Dendritic cell treated with granulocyte-macrophage colony-stimulating factor and Interleukin-4, amounts not matched to agents 40 ng/mL and 50 ng/mL, for 4 days (primary cell): ENCODE data around the gene GRIN1.

ENCODE experiments used
- H3K27ac Mint-ChIP-seq: one replicate; pipeline ENCODE4 v1.8.0; 2022; ENCODE audit warnings: mild to moderate bottlenecking, mixed read lengths
- H3K27me3 Mint-ChIP-seq: one replicate; pipeline ENCODE4 v1.8.0; 2022; ENCODE audit warnings: mild to moderate bottlenecking, mixed read lengths
- H3K36me3 Mint-ChIP-seq: one replicate; pipeline ENCODE4 v1.8.0; 2022; ENCODE audit warnings: low read depth, mixed read lengths
- H3K4me1 Mint-ChIP-seq: one replicate; pipeline ENCODE4 v1.8.0; 2022; ENCODE audit warnings: low read depth, mixed read lengths
- H3K4me3 Mint-ChIP-seq: one replicate; pipeline ENCODE4 v1.8.0; 2022; ENCODE audit warnings: mild to moderate bottlenecking, moderate library complexity, mixed read lengths
- H3K9me3 Mint-ChIP-seq: one replicate; pipeline ENCODE4 v1.8.0; 2022; ENCODE audit warnings: mixed read lengths
- intact Hi-C: fragments of 100-400 bp; cut with micrococcal nuclease; formaldehyde crosslinking; loops from one replicate; pipeline ENCODE4 v1.15.0; 2022

The GRIN1 gene

DNA sequence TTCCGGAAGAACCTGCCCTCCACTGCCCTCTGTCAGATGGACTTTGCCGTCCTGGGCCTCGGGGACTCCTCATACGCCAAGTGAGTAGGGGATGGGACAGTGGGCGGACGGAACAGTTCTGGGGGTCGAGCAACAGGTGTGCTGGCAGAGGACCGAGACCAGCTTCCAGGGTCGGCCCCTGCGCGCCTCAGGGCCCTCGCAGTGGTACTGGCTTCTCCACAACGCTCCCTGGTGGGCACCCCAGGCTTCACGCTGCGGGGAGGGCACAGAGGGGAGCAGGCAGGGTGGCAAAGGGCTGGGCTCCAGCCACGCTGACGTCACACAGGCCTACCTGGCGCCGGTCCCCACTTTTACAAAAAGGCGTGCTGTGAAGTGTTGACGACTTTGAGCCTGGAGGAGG, 73.6 kb downstream of the GRIN1 start:
- Mint-ChIP-seq H3K4me1 (peaks cover 23% of the 10 kb centered on the region), H3K4me3 (no peak overlapping the region), H3K27me3 (no peaks in the 10 kb centered on the region), H3K9me3 (no peaks in the 10 kb centered on the region), H3K27ac (no peak overlapping the region), H3K36me3 (peaks cover 90% of the 10 kb centered on the region)
- intact Hi-C loops, result no loop called here

DNA sequence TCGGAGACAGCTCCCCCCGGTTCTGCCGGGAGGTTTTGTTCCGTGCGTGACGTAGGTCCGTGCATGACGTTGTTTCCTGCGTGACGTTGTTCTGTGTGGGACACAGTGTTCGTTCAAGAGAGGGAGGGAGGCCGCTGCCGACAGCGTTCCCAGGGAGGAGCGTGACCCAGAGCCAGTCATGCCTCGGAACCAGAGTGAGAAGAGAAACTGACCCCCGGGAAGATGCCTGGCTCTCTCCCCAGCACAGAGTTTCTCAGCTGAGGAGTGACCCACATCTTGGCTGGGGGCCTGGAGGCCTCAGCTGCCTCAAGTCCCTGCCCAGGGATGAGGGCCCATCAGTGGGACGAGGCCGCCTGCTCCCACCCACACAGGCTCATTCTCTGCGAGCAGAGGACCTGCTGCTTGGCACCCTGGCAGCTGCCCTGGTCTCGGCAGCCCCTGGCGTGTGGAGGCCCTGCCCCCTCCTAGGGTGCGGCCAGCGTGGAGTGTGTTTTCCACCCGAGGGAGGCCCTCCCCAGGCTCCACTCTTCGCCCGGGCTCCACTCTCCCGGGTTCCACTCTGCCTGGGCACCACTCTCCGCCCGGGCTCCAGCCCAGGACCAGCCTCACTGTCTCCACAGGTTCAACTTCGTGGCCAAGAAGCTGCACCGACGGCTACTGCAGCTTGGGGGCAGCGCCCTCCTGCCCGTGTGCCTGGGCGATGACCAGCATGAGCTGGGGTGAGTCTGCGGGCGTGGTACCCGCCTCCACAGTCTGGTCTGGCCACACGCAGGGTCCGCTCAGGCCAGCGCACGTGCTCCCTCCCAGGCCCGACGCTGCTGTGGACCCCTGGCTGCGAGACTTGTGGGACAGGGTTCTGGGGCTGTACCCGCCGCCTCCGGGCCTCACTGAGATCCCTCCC, 74.5 kb downstream of the GRIN1 start:
- H3K36me3 Mint-ChIP-seq, result peaks cover 87% of the 10 kb centered on the region
- no peak overlapping the region for H3K4me3 Mint-ChIP-seq

DNA sequence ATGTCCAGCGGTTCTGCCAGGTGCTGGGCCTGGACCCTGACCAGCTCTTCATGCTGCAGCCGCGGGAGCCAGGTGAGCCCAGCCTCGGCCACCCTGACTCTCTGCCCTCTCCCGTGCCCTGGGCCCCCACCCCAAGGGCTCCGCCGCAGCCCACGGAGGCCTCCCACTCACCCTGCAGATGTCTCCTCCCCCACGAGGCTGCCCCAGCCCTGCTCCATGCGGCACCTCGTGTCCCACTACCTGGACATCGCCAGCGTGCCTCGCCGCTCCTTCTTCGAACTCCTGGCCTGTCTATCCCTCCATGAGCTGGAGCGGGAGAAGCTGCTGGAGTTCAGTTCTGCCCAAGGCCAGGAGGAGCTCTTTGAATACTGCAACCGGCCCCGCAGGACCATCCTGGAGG, 75.7 kb downstream of the GRIN1 start:
- Mint-ChIP-seq H3K9me3 (no peaks in the 10 kb centered on the region), H3K36me3 (peaks cover 75% of the 10 kb centered on the region), H3K4me1 (peaks cover 36% of the 10 kb centered on the region), H3K27me3 (no peaks in the 10 kb centered on the region), H3K4me3 (no peak overlapping the region), H3K27ac (no peak overlapping the region)
- intact Hi-C loops, result no loop called here

More for the DNA sequence above, 74.5 kb downstream of the GRIN1 start:
- Mint-ChIP-seq H3K9me3 (no peaks in the 10 kb centered on the region), H3K27me3 (no peaks in the 10 kb centered on the region), H3K4me1 (peaks cover 29% of the 10 kb centered on the region), H3K27ac (no peak overlapping the region)
- intact Hi-C loops, result no loop called here

DNA sequence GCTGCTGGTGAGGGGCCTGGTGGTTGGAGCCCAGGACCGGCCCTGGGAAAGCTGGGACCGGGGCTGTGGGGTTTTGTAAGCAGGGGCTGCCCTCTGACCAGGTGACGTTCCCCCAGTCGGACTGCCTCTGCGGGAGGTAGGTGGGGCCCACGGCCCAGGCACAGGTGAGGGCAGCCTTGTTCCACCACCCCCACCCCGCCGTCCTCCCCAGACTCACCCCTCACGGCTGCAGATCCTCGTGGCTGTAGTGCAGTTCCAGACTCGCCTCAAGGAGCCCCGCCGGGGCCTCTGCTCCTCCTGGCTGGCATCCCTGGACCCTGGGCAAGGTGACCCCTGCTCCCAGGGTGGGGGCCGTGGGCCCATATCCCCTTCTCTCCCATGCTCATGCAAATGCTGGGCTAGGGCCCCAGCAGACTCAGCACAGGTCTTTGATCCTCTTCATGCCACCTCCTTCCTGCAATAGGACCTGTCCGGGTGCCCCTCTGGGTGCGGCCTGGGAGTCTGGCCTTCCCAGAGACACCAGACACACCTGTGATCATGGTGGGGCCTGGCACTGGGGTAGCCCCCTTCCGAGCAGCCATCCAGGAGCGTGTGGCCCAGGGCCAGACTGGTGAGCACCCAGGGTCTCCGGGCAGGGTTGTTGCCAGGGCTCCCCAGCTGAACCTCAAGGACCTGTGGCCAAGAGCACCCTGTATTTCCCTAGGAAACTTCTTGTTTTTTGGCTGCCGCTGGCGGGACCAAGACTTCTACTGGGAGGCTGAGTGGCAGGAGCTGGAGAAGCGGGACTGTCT, 76.4 kb downstream of the GRIN1 start:
- no peaks in the 10 kb centered on the region for H3K9me3 Mint-ChIP-seq
- peaks cover 36% of the 10 kb centered on the region for H3K4me1 Mint-ChIP-seq
- H3K36me3 Mint-ChIP-seq, result peaks cover 67% of the 10 kb centered on the region
- intact Hi-C loops, result no loop called here
- no peak overlapping the region for H3K4me3 Mint-ChIP-seq
- peaks cover 6% of the 10 kb centered on the region for H3K27me3 Mint-ChIP-seq
- H3K27ac Mint-ChIP-seq, result peak overlapping the region; percentile 60

DNA sequence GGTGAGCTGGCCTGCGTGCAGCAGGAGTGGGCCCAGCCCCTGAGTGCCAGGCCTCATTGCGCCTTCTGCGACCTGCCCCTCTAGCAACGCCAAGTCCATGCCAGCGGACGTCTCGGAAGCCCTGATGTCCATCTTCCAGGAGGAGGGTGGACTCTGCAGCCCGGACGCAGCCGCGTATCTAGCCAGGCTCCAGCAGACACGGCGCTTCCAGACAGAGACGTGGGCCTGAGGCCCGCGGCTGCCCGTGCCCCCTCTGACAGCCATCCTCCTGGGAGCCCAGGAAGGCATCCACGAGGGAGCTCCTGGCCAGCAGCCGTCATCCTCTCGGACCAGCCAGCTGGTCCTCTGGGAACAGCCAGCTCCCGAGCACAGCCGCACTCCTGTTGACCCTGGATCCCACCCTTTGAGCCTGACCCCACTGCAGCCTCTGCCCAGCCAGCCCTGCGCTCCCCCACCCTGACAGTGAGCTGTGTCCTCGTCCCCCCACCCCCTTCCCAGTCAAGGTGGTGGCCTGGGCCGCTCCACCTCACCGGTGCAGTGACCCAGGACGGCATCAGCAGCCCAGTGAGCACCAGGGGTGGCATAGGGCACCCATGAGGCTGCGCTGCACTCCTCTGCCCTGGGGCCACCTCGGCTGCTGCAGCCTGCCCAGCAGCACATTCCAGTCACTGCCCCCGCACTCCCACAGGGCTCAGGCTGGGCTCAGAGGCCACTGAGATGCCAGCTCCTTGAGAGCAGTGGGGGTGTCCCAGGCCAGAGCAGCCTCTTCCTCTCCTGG, 77.4 kb downstream of the GRIN1 start:
- Mint-ChIP-seq H3K9me3 (no peaks in the 10 kb centered on the region), H3K27me3 (peaks cover 13% of the 10 kb centered on the region), H3K36me3 (peaks cover 57% of the 10 kb centered on the region), H3K27ac (no peak overlapping the region), H3K4me1 (peaks cover 35% of the 10 kb centered on the region), H3K4me3 (no peak overlapping the region)
- intact Hi-C loops, result no loop called here

DNA sequence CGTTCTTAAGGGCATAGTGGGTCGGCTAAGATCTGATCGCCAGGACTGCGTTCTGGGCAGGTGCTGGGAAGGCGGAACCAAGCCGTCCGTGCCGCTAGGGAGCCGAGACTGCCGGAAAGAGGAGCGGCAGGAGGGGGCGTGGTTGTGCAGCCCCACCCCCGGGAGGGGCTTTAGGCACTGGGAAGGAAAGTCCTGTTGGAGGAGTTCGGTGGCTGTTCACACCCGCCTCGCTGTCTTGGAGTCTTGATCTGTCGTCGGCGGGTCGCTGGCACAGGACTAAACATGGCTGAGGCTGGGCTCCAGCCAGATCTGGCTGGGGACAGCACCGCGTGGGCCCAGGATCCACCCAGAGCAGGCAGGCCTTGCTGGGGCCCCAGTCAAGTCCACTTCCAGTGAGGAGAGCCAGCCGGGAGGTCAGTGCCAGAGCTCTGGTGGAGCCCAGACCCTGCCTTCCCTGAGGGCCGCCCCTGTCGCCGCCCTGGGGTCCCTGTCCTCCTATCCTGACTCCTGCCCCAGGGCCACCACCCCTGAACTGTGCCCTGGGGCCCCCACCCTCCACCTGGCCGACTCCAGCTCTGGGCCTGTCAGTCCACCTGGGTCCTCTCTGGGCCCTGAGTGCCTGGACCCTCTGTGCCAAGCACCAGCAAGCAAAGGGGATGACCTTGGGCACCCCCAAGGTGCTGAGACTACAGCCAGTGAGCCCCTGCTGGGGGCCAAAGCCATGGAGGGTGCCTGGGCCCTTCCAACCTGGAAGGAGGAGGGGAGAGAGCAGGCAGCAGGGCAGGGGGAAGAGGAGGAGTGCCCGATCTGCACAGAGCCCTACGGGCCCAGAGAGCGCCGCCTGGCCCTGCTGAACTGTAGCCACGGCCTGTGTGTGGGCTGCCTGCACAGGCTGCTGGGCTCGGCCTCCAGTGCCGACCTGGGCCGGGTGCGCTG, 78.6 kb downstream of the GRIN1 start:
- peaks cover 32% of the 10 kb centered on the region for H3K4me1 Mint-ChIP-seq
- peak overlapping the region; percentile 51 for H3K27ac Mint-ChIP-seq
- peak overlapping the region; percentile 28 for H3K4me3 Mint-ChIP-seq
- no peaks in the 10 kb centered on the region for H3K9me3 Mint-ChIP-seq
- H3K27me3 Mint-ChIP-seq, result peaks cover 14% of the 10 kb centered on the region
- peaks cover 55% of the 10 kb centered on the region for H3K36me3 Mint-ChIP-seq
- intact Hi-C loops, result no loop called here

DNA sequence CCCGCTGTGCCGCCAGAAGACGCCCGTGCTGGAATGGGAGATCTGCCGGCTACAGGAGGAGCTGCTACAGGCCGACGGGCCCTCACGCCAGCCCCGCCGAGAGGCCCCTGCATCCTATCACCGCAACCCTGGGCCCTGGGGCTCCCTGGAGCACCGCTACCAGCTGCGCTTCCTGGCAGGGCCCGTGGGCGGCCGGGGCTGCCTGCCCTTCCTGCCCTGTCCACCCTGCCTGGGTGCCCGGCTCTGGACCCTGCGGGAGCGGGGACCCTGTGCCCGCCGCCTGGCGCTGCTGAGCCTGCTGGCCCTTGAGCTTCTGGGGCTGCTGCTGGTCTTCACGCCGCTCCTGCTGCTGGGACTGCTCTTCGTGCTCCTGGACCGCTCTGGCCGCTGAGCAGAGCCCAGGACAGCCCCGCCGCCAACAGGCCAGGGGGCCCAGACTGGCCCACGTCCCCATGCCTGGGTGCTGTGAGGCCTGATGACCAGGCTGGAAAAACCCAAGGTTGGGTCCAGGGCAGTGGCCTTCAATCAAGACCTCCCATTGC, 79.3 kb downstream of the GRIN1 start:
- peaks cover 14% of the 10 kb centered on the region for H3K27me3 Mint-ChIP-seq
- no peaks in the 10 kb centered on the region for H3K9me3 Mint-ChIP-seq
- H3K4me1 Mint-ChIP-seq, result peaks cover 39% of the 10 kb centered on the region
- no peak overlapping the region for H3K4me3 Mint-ChIP-seq
- intact Hi-C loops, result no loop called here
- H3K27ac Mint-ChIP-seq, result peak overlapping the region; percentile 62
- peaks cover 48% of the 10 kb centered on the region for H3K36me3 Mint-ChIP-seq
